Neural cell (in vitro differentiated cells): ENCODE data around the gene MST1. TPM values are rescaled to one million over a fixed set of nuclear protein-coding genes. Genes with fewer than 3 reads are reported as not detected.

Experiments
- H2AFZ ChIP-seq: fragments of 200-600, 300-800 bp; sonication (generic), shearing (Covaris generic); 2 replicates; pipeline ENCODE4 v1.6.0; 2014; ENCODE audit warnings: low read depth, mild to moderate bottlenecking, antibody characterized with exemption, low read length, moderate library complexity
- H3F3A ChIP-seq: fragments of 200-600 bp; shearing (Covaris generic); 2 replicates; pipeline ENCODE4 v1.6.1; 2016; ENCODE audit warnings: mild to moderate bottlenecking, moderate library complexity, mixed read lengths, antibody characterized with exemption, low read length; ENCODE audit not compliant: insufficient read depth, poor library complexity, severe bottlenecking
- H3K27ac ChIP-seq: fragments of 200-600, 300-800 bp; sonication (generic), shearing (Covaris generic); 2 replicates; pipeline ENCODE4 v1.5.1; 2014; ENCODE audit warnings: mild to moderate bottlenecking, low read length, moderate library complexity
- H3K27me3 ChIP-seq: fragments of 300-800, 200-600 bp; sonication (generic), shearing (Covaris generic); 2 replicates; pipeline ENCODE4 v1.6.0; 2014; ENCODE audit warnings: mild to moderate bottlenecking, low read depth, low read length, moderate library complexity; ENCODE audit not compliant: insufficient read depth
- H3K36me3 ChIP-seq: fragments of 300-800, 200-600 bp; sonication (generic), shearing (Covaris generic); 2 replicates; pipeline ENCODE4 v1.5.1; 2014; ENCODE audit warnings: mild to moderate bottlenecking, antibody characterized with exemption, low read length, moderate library complexity; ENCODE audit not compliant: insufficient read depth
- H3K4me2 ChIP-seq: fragments of 300-800, 200-600 bp; sonication (generic), shearing (Covaris generic); 2 replicates; pipeline ENCODE4 v1.6.0; 2014; ENCODE audit warnings: mild to moderate bottlenecking, low read length
- H3K4me3 ChIP-seq: fragments of 300-800, 200-600 bp; sonication (generic), shearing (Covaris generic); 2 replicates; pipeline ENCODE4 v1.5.1; 2014; ENCODE audit warnings: mild to moderate bottlenecking, low read length, moderate library complexity
- H3K79me2 ChIP-seq: fragments of 200-600 bp; shearing (Covaris generic); replicated peaks from 2 replicates; pipeline ENCODE4 v1.6.0; 2014; ENCODE audit warnings: mild to moderate bottlenecking, low read length, moderate library complexity; ENCODE audit not compliant: insufficient read depth
- H3K9ac ChIP-seq: fragments of 300-800, 200-600 bp; sonication (generic), shearing (Covaris generic); 2 replicates; pipeline ENCODE4 v1.6.1; 2016; ENCODE audit warnings: mild to moderate bottlenecking, low read length, mixed read lengths
- H3K9me2 ChIP-seq: fragments of 200-600 bp; shearing (Covaris generic); 2 replicates; pipeline ENCODE4 v1.6.1; 2016; ENCODE audit warnings: mild to moderate bottlenecking, low read length, mixed read lengths; ENCODE audit not compliant: insufficient read depth
- H3K9me3 ChIP-seq: fragments of 200-600, 300-800 bp; sonication (generic), shearing (Covaris generic); 2 replicates; pipeline ENCODE4 v1.6.1; 2016; ENCODE audit warnings: mild to moderate bottlenecking, mixed run types, low read length, moderate library complexity, mixed read lengths
- H4K20me1 ChIP-seq: fragments of 200-600 bp; shearing (Covaris generic); 2 replicates; pipeline ENCODE4 v1.6.1; 2016; ENCODE audit warnings: mild to moderate bottlenecking, mixed run types; ENCODE audit not compliant: insufficient read depth
- CTCF ChIP-seq: fragments of 450-650 bp; IDR thresholded peaks from 2 replicates; pipeline ENCODE4 v1.5.1; 2014; ENCODE audit warnings: antibody characterized with exemption, mild to moderate bottlenecking, moderate library complexity; ENCODE audit not compliant: poor library complexity, severe bottlenecking
- EP300 ChIP-seq: fragments of 450-650 bp; conservative IDR thresholded peaks from 2 replicates; pipeline ENCODE4 v1.6.1; 2014; ENCODE audit warnings: antibody characterized with exemption, mild to moderate bottlenecking, moderate library complexity; ENCODE audit not compliant: poor library complexity, severe bottlenecking
- EZH2 ChIP-seq: fragments of 200-600, 300-800 bp; shearing (Covaris generic), sonication (generic); IDR thresholded peaks from 2 replicates; pipeline ENCODE4 v1.6.1; 2014; ENCODE audit warnings: antibody characterized with exemption, low read length, borderline replicate concordance, mild to moderate bottlenecking; ENCODE audit not compliant: insufficient read depth, poor library complexity, severe bottlenecking
- MXI1 ChIP-seq: fragments of 450-650 bp; conservative IDR thresholded peaks from 2 replicates; pipeline ENCODE4 v1.6.1; 2014; ENCODE audit warnings: antibody characterized with exemption, mild to moderate bottlenecking; ENCODE audit not compliant: poor library complexity, severe bottlenecking
- POLR2AphosphoS5 ChIP-seq: IDR thresholded peaks from 2 replicates; pipeline ENCODE4 v1.6.1; 2012
- RAD21 ChIP-seq: fragments of 450-650 bp; conservative IDR thresholded peaks from 2 replicates; pipeline ENCODE4 v1.6.1; 2014; ENCODE audit warnings: antibody characterized with exemption, mild to moderate bottlenecking, moderate library complexity
- REST ChIP-seq: IDR thresholded peaks from 2 replicates; pipeline ENCODE4 v1.6.1; 2012; ENCODE audit warnings: borderline replicate concordance
- SMC3 ChIP-seq: fragments of 450-650 bp; conservative IDR thresholded peaks from 2 replicates; pipeline ENCODE4 v1.6.1; 2014; ENCODE audit warnings: antibody characterized with exemption, mild to moderate bottlenecking, moderate library complexity; ENCODE audit not compliant: poor library complexity
- TAF1 ChIP-seq: IDR thresholded peaks from 2 replicates; pipeline ENCODE4 v1.6.1; 2012; ENCODE audit warnings: low read depth
- polyA plus RNA-seq: library from polyadenylated mRNA; depleted of rRNA; stranded (reverse); fragments of >200 nt; gene quantifications from 2 replicates; pipeline ENCODE4 v1.2.3, GENCODE V29; 2014

The MST1 gene
- polyA plus RNA-seq, 1 donor from 2014 or later = 64.0 TPM

- no peak overlapping the region for H3K4me2 ChIP-seq
- no peaks in the 10 kb centered on the region for H3K9me3 ChIP-seq
- no peaks in the 10 kb centered on the region for H3K27me3 ChIP-seq
- no peak for TF ChIP-seq EZH2
- TF ChIP-seq CTCF = no peak
- TF ChIP-seq SMC3 = no peak
- no peak for TF ChIP-seq RAD21
- no peak for TF ChIP-seq REST
- no peak for TF ChIP-seq MXI1
- H3K79me2 ChIP-seq = no peaks in the 10 kb centered on the region
- no peaks in the 10 kb centered on the region for H3K9me2 ChIP-seq
- H3K9ac ChIP-seq = no peak overlapping the region
- H3F3A ChIP-seq = no peaks in the 10 kb centered on the region
- H2AFZ ChIP-seq = no peak overlapping the region
- no peaks in the 10 kb centered on the region for H3K36me3 ChIP-seq
- H3K4me3 ChIP-seq = no peak overlapping the region
- no peak overlapping the region for H3K27ac ChIP-seq
- H4K20me1 ChIP-seq = no peaks in the 10 kb centered on the region
Observed at GRCh38 chr3:49727924-49728361, 38.7 kb upstream of the MST1 start.

- H3K79me2 ChIP-seq = no peaks in the 10 kb centered on the region
Observed at GRCh38 chr3:49727154-49727923, 38.1 kb upstream of the MST1 start.

More at GRCh38 chr3:49727154-49727923, 38.1 kb upstream of the MST1 start:
- H3K4me2 ChIP-seq = no peak overlapping the region
- H3K4me3 ChIP-seq = no peak overlapping the region
- H3F3A ChIP-seq = no peaks in the 10 kb centered on the region
- H3K27ac ChIP-seq = no peak overlapping the region
- no peak overlapping the region for H2AFZ ChIP-seq
- no peaks in the 10 kb centered on the region for H3K9me3 ChIP-seq
- no peak overlapping the region for H3K9ac ChIP-seq
- H3K36me3 ChIP-seq = no peaks in the 10 kb centered on the region
- no peaks in the 10 kb centered on the region for H3K9me2 ChIP-seq
- no peaks in the 10 kb centered on the region for H4K20me1 ChIP-seq
- TF ChIP-seq TAF1 (no peak), EP300 (no peak), CTCF (no peak), EZH2 (no peak), SMC3 (no peak), MXI1 (no peak), RAD21 (no peak), POLR2AphosphoS5 (no peak), REST (no peak)
- no peaks in the 10 kb centered on the region for H3K27me3 ChIP-seq
